ENCODE results near the gene FREM2.

Gene FREM2

GRCh38 chr13:38687246-38688229 lies 661 bp downstream of the FREM2 start:
- no peak for DNase-seq (ENCODE audit: low read depth in 2 of 2)

- no peak for DNase-seq (ENCODE audit: low read depth in 2 of 2)
Measured at GRCh38 chr13:38688674-38689073, 1.8 kb downstream of the FREM2 start.

GRCh38 chr13:38690231-38690630 lies 3.4 kb downstream of the FREM2 start:
- DNase-seq (ENCODE audit: low read depth in 2 of 2) = no peak

GRCh38 chr13:38693168-38693567 lies 6.3 kb downstream of the FREM2 start:
- DNase-seq (ENCODE audit: low read depth in 2 of 2) = no peak

GRCh38 chr13:38693641-38694040 lies 6.8 kb downstream of the FREM2 start:
- DNase-seq (ENCODE audit: low read depth in 2 of 2) = no peak

GRCh38 chr13:38697197-38697596 lies 10.3 kb downstream of the FREM2 start:
- DNase-seq (ENCODE audit: low read depth in 2 of 2) = no peak

- no peak for DNase-seq (ENCODE audit: low read depth in 2 of 2)
Measured at GRCh38 chr13:38697628-38698333, 10.9 kb downstream of the FREM2 start.

- no peak for DNase-seq (ENCODE audit: low read depth in 2 of 2)
Measured at GRCh38 chr13:38700051-38700450, 13.2 kb downstream of the FREM2 start.

- DNase-seq (ENCODE audit: low read depth in 2 of 2) = no peak
Measured at GRCh38 chr13:38702669-38703068, 15.8 kb downstream of the FREM2 start.

GRCh38 chr13:38703255-38703654 lies 16.4 kb downstream of the FREM2 start:
- no peak for DNase-seq (ENCODE audit: low read depth in 2 of 2)

- no peak for DNase-seq (ENCODE audit: low read depth in 2 of 2)
Measured at GRCh38 chr13:38705365-38705764, 18.5 kb downstream of the FREM2 start.

- DNase-seq (ENCODE audit: low read depth in 2 of 2) = no peak
Measured at GRCh38 chr13:38707460-38707859, 20.6 kb downstream of the FREM2 start.

GRCh38 chr13:38713046-38713445 lies 26.2 kb downstream of the FREM2 start:
- DNase-seq (ENCODE audit: low read depth in 2 of 2) = no peak

- DNase-seq (ENCODE audit: low read depth in 2 of 2) = no peak
Measured at GRCh38 chr13:38718374-38718773, 31.5 kb downstream of the FREM2 start.

GRCh38 chr13:38730332-38730731 lies 43.5 kb downstream of the FREM2 start:
- DNase-seq (ENCODE audit: low read depth in 2 of 2) = no peak

- no peak for DNase-seq (ENCODE audit: low read depth in 2 of 2)
Measured at GRCh38 chr13:38733146-38733545, 46.3 kb downstream of the FREM2 start.

- DNase-seq (ENCODE audit: low read depth in 2 of 2) = no peak
Measured at GRCh38 chr13:38735665-38736440, 49.0 kb downstream of the FREM2 start.

GRCh38 chr13:38743466-38743865 lies 56.6 kb downstream of the FREM2 start:
- no peak for DNase-seq (ENCODE audit: low read depth in 2 of 2)

- DNase-seq (ENCODE audit: low read depth in 2 of 2) = no peak
Measured at GRCh38 chr13:38752686-38753085, 65.8 kb downstream of the FREM2 start.

GRCh38 chr13:38753878-38754277 lies 67.0 kb downstream of the FREM2 start:
- DNase-seq (ENCODE audit: low read depth in 2 of 2) = no peak

- DNase-seq (ENCODE audit: low read depth in 2 of 2) = no peak
Measured at GRCh38 chr13:38755793-38756192, 68.9 kb downstream of the FREM2 start.

GRCh38 chr13:38758277-38758676 lies 71.4 kb downstream of the FREM2 start:
- DNase-seq (ENCODE audit: low read depth in 2 of 2) = no peak
